Psoas muscle (tissue), 8 donors: ENCODE results near the gene GATB. TPM values are rescaled to one million over a fixed set of nuclear protein-coding genes. Genes with fewer than 3 reads are reported as not detected.

Experiments
- ATAC-seq, 4 donors: fragments of 200-7000 bp; cut with Tn5 transposase; one replicate each; pipeline ENCODE4 v1.9.1; 2020; ENCODE audit warnings: moderate library complexity in 3 of 4, mild to moderate bottlenecking in 2 of 4
- DNase-seq, 2 donors: peaks; one replicate each; pipeline ENCODE4 v3.0.0-alpha.2; 2020
- H3K27ac ChIP-seq: fragments of 200-600 bp; one replicate; pipeline ENCODE4 v1.8.0; 2022
- H3K27me3 ChIP-seq, 3 donors: fragments of 200-600 bp in 1 of 3; one replicate each; pipeline versions ENCODE4 v1.6.1 to v1.8.0; 2013 to 2022; ENCODE audit warnings: low read length in 2 of 3, mild to moderate bottlenecking in 2 of 3, moderate library complexity in 1 of 3; ENCODE audit not compliant: insufficient read depth in 3 of 3
- H3K36me3 ChIP-seq, 2 donors: fragments of 200-600 bp in 1 of 2; one replicate each; pipeline versions ENCODE4 v1.6.1 to v1.8.0; 2013 to 2022; ENCODE audit warnings: low read depth in 1 of 2, mild to moderate bottlenecking in 1 of 2, moderate library complexity in 1 of 2; ENCODE audit not compliant: insufficient read depth in 1 of 2
- H3K4me1 ChIP-seq: fragments of 200-600 bp; one replicate; pipeline ENCODE4 v1.8.0; 2022
- H3K4me3 ChIP-seq: fragments of 200-600 bp; one replicate; pipeline ENCODE4 v1.8.0; 2022; ENCODE audit warnings: mild to moderate bottlenecking
- H3K9me3 ChIP-seq: fragments of 200-600 bp; one replicate; pipeline ENCODE4 v1.8.0; 2022
- CTCF ChIP-seq: fragments of 200-600 bp; IDR thresholded peaks from one replicate; pipeline ENCODE4 v1.8.0; 2022; ENCODE audit warnings: antibody characterized with exemption
- WGBS, 3 donors: extraction: QIAGEN DNeasy Blood & Tissue Kit; methylation state at CpG; one replicate each; pipeline versions ENCODE4 v1.1.6 to v1.1.7; 2013; 5-methylcytosine and 5-hydroxymethylcytosine counted together
- intact Hi-C, 2 donors: fragments of 100-400 bp; cut with DNase I; formaldehyde crosslinking; loops; one replicate each; pipeline versions ENCODE4 v1.11.0 to v1.14.2; 2022
- polyA plus RNA-seq, 3 donors: library from polyadenylated mRNA; stranded (reverse); fragments of 200-250 nt; gene quantifications; one replicate each; pipeline ENCODE4 v1.2.3, GENCODE V29; 2013
- total RNA-seq, 4 donors: library from RNA; stranded (reverse); fragmentation: NEBNext Ultra II Directional in 2 of 4; extraction: Animal tissue kit (Norgen Biotek cat#: 25700) in 2 of 4; gene quantifications; one replicate each; pipeline versions ENCODE4 v1.2.1 to v1.2.4, GENCODE V29; 2021 to 2023
- donor health status: healthy with polysubstance abuse.
- donor health status: DM: no; HTN: no; CAD: no; lungs with moderate emphysema.
- donor health status: Bipolar disorder and iron deficiency.
- donor health status: healthy.
- donor health status: DM: yes; HTN: yes; CAD: no.
- donor health status: DM: no; HTN: no; CAD: no.
- donor health status: DM: no; HTN: no; CAD: no.
- donor health status: DM: yes; HTN: yes; CAD: no.

Gene GATB
- total and polyA plus RNA-seq, 7 donors, result 22.8 to 36.6 (median 28.3) TPM

- DNase-seq, result no peak
- H3K27ac ChIP-seq, result no peak overlapping the region
- H3K27me3 ChIP-seq, result no peaks in the 10 kb centered on the region
- peaks cover 6% of the 10 kb centered on the region for H3K4me1 ChIP-seq
- intact Hi-C loops, result no loop called here
- 86 to 100% (median 88%) methylated on average over 2 of the region's 2 CpGs for WGBS, 3 donors
- no peak for ATAC-seq
- H3K36me3 ChIP-seq, result no peaks in the 10 kb centered on the region
- no peaks in the 10 kb centered on the region for H3K9me3 ChIP-seq
- no peak for TF ChIP-seq CTCF
- no peak overlapping the region for H3K4me3 ChIP-seq
Measured at GRCh38 chr4:151725087-151725486, 35.7 kb downstream of the GATB start.

GRCh38 chr4:151721916-151722315 is 38.9 kb downstream of the GATB start:
- no peaks in the 10 kb centered on the region for H3K9me3 ChIP-seq
- no peaks in the 10 kb centered on the region for H3K4me1 ChIP-seq
- no peak overlapping the region for H3K27ac ChIP-seq
- no peaks in the 10 kb centered on the region for H3K27me3 ChIP-seq
- no peak for TF ChIP-seq CTCF
- H3K4me3 ChIP-seq, result no peak overlapping the region
- ATAC-seq, result no peak
- 82 to 93% (median 90%) methylated on average over 2 of the region's 2 CpGs for WGBS, 3 donors
- intact Hi-C loops, result no loop called here
- H3K36me3 ChIP-seq, result peaks cover 0 to 17% of the 10 kb centered on the region in 2 donors
- no peak for DNase-seq

- TF ChIP-seq CTCF, result no peak
- H3K36me3 ChIP-seq, result peaks cover 0 to 21% of the 10 kb centered on the region in 2 donors
- no peaks in the 10 kb centered on the region for H3K27me3 ChIP-seq
- H3K4me3 ChIP-seq, result no peak overlapping the region
- no peaks in the 10 kb centered on the region for H3K4me1 ChIP-seq
- no peaks in the 10 kb centered on the region for H3K9me3 ChIP-seq
- DNase-seq (no peak), ATAC-seq (no peak)
- WGBS, 3 donors, result 75 to 79% (median 77%) methylated on average over 7 of the region's 7 CpGs
- intact Hi-C loops, result no loop called here
- no peak overlapping the region for H3K27ac ChIP-seq
Measured at GRCh38 chr4:151721466-151721865, 39.3 kb downstream of the GATB start.

- DNase-seq, result no peak
Measured at GRCh38 chr4:151719956-151720334, 40.9 kb downstream of the GATB start.

More at GRCh38 chr4:151719956-151720334, 40.9 kb downstream of the GATB start:
- Histone ChIP-seq H3K27me3 (no peaks in the 10 kb centered on the region), H3K36me3 (peaks cover 0 to 32% of the 10 kb centered on the region in 2 donors), H3K4me3 (no peak overlapping the region), H3K27ac (no peak overlapping the region), H3K9me3 (no peaks in the 10 kb centered on the region), H3K4me1 (no peaks in the 10 kb centered on the region)
- no peak for ATAC-seq
- intact Hi-C loops, result no loop called here
- whole genome bisulfite sequencing, 3 donors, result 69 to 87% (median 77%) methylated on average over 8 of the region's 8 CpGs
- TF ChIP-seq CTCF, result no peak
